ENCODE results near the gene KCNIP3.
"Not testable (repeated sequence)": the region's sequence is repeated elsewhere in the genome, so short reads cannot be mapped to it uniquely, and the experiment has no call there.

KCNIP3 gene

GRCh38 chr2:95353055-95353575 is 56.0 kb downstream of the KCNIP3 start:
- H3K9me3 Mint-ChIP-seq, result no peaks in the 10 kb centered on the region
- H3K4me3 Mint-ChIP-seq, result no peak overlapping the region
- H3K27ac Mint-ChIP-seq, result no peak overlapping the region
- no peak for TF ChIP-seq CTCF (IDR thresholded peaks at IDR 0.05; ENCODE audit: unreplicated experiment in 3 of 3)
- no peaks in the 10 kb centered on the region for H3K4me1 Mint-ChIP-seq
- no peaks in the 10 kb centered on the region for H3K36me3 Mint-ChIP-seq (ENCODE audit: low read depth)
- H3K27me3 Mint-ChIP-seq (ENCODE audit: low read depth), result peaks cover 14% of the 10 kb centered on the region

- no peak for TF ChIP-seq CTCF (IDR thresholded peaks at IDR 0.05; ENCODE audit: unreplicated experiment in 3 of 3)
- peaks cover 10% of the 10 kb centered on the region for H3K27me3 Mint-ChIP-seq (ENCODE audit: low read depth)
- no peak overlapping the region for H3K4me3 Mint-ChIP-seq
- no peaks in the 10 kb centered on the region for H3K9me3 Mint-ChIP-seq
- H3K27ac Mint-ChIP-seq, result no peak overlapping the region
- no peaks in the 10 kb centered on the region for H3K4me1 Mint-ChIP-seq
- no peaks in the 10 kb centered on the region for H3K36me3 Mint-ChIP-seq (ENCODE audit: low read depth)
Measured at GRCh38 chr2:95353613-95354468, 56.7 kb downstream of the KCNIP3 start.

DNA sequence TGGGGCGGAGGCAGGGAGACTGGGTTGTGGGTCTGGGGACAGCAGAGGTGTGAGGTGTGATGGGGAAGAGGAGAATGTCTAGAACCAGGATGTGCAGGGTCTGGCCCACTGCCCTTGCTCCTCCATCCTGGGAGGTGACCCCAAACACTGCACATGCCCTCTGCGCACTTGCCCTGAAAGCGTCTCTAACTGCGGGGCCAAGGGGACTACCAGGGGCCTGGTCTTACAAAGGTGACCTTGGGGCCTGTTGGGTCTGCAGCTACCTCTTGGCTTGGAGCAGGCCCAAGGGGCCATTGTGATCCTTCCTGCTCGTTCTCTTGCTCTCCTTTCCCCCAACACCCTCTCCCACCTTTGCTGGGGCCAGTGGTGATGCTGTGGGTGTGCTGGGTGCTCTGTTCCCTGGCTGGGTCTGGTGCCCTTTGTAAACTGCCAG is 57.3 kb downstream of the KCNIP3 start:
- Mint-ChIP-seq H3K27me3 (ENCODE audit: low read depth) (peaks cover 10% of the 10 kb centered on the region), H3K4me3 (no peak overlapping the region), H3K36me3 (ENCODE audit: low read depth) (no peaks in the 10 kb centered on the region), H3K27ac (no peak overlapping the region), H3K9me3 (no peaks in the 10 kb centered on the region), H3K4me1 (no peaks in the 10 kb centered on the region)
- no peak for TF ChIP-seq CTCF (IDR thresholded peaks at IDR 0.05; ENCODE audit: unreplicated experiment in 3 of 3)

DNA sequence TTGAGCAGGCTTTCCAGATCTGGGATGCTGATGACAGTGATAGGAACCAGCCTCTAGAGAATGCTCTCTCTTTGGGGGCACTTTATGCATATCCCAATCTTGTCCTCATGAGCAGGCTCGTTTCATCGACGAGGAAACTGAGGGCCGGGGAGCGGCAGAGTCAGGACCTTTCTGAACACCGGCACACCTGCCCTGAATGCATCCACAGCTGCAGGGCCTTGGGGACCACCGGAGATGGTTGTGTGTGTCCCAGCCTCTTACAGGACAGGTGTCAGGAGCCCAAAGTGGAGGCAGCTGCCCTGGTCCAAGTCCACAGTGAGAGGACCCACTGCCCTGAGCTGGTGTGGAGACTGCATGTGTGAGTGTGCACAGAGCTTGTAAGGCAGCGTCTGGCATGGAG is 57.8 kb downstream of the KCNIP3 start:
- TF ChIP-seq CTCF (IDR thresholded peaks at IDR 0.05; ENCODE audit: unreplicated experiment in 3 of 3), result no peak
- no peak overlapping the region for H3K4me3 Mint-ChIP-seq
- H3K4me1 Mint-ChIP-seq, result no peaks in the 10 kb centered on the region
- no peaks in the 10 kb centered on the region for H3K36me3 Mint-ChIP-seq (ENCODE audit: low read depth)
- peaks cover 8% of the 10 kb centered on the region for H3K27me3 Mint-ChIP-seq (ENCODE audit: low read depth)
- H3K9me3 Mint-ChIP-seq, result no peaks in the 10 kb centered on the region
- H3K27ac Mint-ChIP-seq, result no peak overlapping the region

DNA sequence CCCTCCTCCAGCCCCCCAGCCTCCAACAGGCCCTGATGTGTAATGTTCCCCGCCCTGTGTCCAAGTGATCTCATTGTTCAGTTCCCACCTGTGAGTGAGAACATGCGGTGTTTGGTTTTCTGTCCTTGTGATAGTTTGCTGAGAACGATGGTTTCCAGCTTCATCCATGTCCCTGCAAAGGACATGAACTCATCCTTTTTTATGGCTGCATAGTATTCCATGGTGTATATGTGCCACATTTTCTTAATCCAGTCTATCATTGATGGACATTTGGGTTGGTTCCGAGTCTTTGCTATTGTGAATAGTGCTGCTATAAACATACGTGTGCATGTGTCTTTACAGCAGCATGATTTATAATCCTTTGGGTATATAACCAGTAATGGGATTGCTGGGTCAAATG is 58.3 kb downstream of the KCNIP3 start:
- H3K36me3 Mint-ChIP-seq (ENCODE audit: low read depth); H3K27me3 Mint-ChIP-seq (ENCODE audit: low read depth); H3K27ac Mint-ChIP-seq; H3K9me3 Mint-ChIP-seq; H3K4me1 Mint-ChIP-seq; H3K4me3 Mint-ChIP-seq: not testable (repeated sequence)

GRCh38 chr2:95356821-95357700 is 59.9 kb downstream of the KCNIP3 start:
- H3K27me3 Mint-ChIP-seq (ENCODE audit: low read depth), result peaks cover 5% of the 10 kb centered on the region
- no peak overlapping the region for H3K4me3 Mint-ChIP-seq
- H3K36me3 Mint-ChIP-seq (ENCODE audit: low read depth), result no peaks in the 10 kb centered on the region
- H3K4me1 Mint-ChIP-seq, result no peaks in the 10 kb centered on the region
- no peaks in the 10 kb centered on the region for H3K9me3 Mint-ChIP-seq
- no peak for TF ChIP-seq CTCF (IDR thresholded peaks at IDR 0.05; ENCODE audit: unreplicated experiment in 3 of 3)
- H3K27ac Mint-ChIP-seq, result no peak overlapping the region

Data from nephron (organoid).